GM21367 (cell line): ENCODE measurements around the gene PREP.

Experiments used
- ATAC-seq: cut with Tn5 transposase; IDR thresholded peaks from one replicate; pipeline ENCODE4 v1.9.1; 2021; ENCODE audit not compliant: unreplicated experiment

PREP gene

DNA sequence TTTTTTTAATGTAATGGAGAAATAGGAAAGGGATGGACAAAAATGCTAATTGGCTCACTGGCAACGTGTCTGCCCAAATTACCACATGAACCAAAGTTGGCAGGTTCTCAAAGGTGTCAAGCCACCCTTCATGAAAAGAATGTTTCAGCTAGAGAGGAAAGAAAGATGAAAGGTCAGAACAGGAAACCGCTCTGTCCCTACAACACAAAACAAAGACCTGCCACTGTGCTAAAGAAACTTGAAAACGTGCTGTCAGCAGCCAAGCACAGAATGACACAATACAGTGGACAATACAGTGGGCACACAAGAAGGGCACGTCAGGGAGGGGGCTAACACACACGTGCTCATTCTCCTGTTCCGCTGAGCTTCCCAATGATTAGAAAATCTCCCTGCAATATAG is 4.9 kb downstream of the PREP start:
- no peak for ATAC-seq

DNA sequence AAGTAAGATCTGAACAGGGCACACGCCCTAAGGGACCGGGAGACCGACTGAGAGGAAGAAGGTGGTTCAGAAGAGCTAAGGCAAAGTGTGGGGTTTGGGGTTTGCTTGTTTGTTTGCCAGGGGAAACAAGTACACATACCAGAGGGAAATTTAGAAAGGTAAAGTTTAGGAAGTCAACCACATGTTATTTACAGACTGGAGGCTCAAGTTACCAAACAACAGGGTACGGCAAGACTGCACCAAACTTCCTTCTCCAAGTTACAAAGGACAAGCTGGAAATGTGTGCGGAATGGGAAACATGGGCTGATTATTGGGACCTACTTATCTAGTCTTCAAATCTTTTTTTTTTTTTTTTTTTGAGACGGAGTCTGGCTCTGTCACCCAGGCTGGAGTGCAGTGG is 11.2 kb downstream of the PREP start:
- no peak for ATAC-seq

DNA sequence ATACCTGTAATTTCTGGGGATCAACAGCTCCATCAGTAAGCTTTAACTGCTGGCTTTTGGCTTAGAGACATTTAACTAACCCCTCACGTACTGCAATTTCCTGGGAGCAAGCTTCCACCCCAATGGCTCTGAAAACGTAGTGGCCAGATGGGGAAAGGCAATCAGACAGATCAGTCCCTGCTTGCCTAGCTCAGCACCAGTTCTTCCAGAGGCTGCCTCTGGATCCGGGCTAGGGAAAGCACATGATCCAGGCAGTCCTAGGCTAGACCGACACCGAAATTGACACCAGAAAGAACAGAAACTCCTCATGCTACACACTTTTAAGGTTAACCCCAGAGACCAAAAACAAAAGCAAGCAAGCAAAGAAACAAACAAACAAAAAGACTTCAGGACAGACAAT is 13.3 kb downstream of the PREP start:
- ATAC-seq = no peak

DNA sequence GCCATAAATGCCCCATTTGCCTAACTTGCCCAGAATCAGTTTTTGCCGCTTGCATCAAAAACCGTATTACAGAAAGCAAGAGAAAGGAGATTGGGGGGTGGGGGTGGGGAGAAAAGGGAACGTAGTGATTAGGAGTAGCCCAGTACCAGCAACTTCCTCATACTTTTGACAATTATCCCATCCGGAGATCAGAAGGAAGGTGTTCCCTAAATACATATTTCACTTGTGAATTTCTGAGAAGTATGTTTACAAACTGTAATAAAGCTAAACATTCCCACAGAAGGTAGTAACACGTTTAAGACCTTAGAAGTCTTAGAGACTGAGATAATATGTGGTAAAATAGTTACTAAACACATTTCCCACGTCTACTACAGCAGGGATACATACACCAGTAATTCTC is 14.5 kb downstream of the PREP start:
- no peak for ATAC-seq

DNA sequence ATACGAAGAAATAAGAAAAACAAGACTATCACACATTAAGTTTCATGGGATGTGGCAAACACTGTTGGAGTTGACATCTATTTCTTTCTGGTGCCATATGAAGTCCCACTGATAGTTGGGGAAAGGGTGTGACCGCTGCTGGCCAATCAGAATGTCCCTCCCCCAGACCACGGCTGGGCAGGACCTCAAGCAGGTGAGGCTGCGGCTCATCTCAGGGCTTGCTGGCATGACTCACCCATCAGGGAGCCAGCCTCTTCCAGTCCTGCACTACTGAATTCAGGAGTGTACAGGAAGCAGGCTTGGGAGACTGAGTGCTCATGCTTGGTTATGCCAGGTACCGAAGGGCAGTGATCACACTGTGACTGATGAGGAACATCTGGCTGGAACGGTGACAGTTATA is 18.9 kb downstream of the PREP start:
- no peak for ATAC-seq

DNA sequence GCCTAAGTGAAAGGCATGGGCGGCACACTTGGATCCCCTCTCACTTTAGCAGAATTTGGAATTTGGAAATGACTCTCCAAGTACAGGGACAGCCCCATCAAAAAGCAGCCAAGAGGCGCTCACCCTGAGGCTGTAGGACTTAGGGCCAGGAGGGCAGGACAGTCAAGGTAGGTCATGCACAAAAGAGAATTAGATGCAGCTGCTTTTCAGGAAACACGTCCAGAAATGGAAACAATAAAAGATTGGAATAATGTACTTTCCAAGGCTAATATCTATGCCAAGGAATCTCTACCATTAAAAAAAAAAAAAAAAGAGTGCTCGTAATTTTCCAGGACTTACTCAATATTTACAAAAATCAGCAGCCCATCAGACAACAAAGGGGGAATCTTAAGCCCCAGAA is 19.9 kb downstream of the PREP start:
- ATAC-seq = no peak

DNA sequence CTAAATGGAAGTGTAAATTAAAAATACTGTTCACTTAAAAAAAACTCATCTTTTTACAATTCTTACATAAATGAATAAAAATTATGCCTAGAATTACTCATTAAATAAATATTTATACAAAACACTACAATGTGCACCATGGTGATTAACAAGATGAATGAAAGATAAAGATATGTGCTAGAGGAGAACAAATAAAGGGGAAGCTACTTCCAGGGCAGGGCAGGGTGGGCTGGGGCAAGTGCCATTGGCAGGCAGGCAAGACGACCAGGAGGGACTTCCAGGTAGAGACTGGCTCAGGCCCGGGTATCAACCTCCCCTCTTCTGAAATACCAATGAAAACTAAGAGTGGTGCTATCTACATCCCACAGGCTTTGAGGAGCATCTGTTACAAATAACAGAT is 20.4 kb downstream of the PREP start:
- ATAC-seq = no peak

DNA sequence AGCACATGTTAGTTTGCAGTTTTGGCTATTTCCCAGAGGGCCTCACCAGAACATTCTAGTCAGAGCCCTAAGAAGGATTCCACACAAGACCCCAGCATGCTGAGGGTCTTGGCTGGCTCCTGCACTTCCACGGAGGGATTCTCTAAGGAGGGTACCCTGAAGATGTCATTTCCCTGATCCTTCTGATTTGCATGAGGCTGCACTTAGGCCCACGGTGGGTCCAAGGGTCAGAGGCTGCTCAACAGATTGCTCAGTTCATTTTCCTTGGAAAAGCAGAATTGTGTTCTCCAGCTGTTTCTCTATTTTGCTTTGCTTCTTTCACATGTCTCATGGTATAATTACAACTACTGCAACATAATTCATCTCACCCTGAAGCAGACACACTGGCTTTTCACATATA is 22.2 kb downstream of the PREP start:
- ATAC-seq = no peak

DNA sequence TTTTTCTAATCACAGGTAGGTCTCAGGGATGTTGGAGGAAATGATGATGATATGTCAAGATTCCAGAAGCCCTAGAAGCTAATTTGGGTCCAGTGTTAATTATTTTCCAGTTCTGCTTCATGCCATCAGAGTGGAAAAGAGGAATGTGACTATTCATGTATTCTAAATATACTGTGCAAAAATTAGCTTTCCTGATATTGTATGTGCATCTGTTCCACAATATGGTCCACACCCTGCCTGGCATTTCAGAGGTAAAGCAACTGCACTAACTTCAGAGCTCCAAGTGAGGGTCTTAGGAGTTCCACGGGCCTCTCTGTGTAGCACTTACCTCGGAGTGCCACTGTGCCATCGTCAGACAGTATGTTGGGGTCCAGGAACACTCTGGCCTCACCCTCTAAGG is 27.1 kb downstream of the PREP start:
- ATAC-seq = no peak

DNA sequence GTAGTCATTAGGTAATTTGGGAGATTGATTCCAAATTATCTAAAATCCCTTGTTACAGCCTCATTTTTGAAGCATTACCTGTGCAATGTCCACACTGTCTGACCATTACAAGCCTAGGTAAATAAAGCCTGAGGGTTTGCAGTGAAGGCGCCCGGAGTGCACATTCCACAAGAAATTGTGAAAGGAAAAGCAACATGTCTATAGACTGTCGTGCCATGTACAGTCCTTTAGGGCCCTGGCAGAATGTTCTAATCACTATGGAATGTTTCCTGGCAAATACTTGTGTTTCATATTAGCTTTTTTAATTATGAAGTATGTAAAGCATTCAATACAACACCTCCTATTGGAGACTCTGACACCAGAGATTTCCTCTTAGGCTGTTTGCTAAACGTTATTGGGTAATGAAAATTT is 28.9 kb downstream of the PREP start:
- ATAC-seq = no peak

DNA sequence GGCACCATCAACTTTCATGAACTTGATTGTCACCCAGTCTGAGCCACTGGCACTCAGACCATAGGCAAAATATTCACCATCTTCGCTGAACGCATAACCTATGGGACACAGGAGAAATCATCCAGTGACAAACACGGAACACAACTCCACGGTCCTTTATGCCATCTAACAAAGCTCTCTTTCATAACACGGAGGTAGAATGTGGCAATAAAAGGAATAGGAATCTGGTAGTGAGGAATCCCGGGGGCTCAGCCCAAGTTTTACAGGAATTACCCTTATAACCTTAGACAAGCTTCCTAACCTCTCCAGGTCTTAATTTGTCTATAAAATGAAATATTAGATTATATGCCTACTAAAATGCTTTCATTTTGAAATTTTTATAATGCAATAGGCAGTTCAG is 29.4 kb downstream of the PREP start:
- no peak for ATAC-seq

DNA sequence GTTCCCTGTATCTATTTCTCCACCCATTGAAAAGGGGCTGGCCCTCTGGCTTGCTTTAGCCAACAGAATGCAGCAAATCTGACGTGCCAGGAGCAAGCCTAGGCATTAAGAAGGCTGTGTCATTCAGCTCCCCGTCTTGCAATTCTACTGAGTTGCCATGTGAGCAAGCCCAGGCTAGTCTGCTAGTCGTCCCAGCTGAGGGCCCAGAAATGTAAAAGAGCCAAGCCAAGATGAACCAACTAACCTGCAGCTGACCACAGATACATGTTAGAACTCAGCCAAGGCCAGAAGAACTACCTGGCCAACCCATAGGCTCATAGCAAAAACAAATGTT is 30.1 kb downstream of the PREP start:
- ATAC-seq = no peak

DNA sequence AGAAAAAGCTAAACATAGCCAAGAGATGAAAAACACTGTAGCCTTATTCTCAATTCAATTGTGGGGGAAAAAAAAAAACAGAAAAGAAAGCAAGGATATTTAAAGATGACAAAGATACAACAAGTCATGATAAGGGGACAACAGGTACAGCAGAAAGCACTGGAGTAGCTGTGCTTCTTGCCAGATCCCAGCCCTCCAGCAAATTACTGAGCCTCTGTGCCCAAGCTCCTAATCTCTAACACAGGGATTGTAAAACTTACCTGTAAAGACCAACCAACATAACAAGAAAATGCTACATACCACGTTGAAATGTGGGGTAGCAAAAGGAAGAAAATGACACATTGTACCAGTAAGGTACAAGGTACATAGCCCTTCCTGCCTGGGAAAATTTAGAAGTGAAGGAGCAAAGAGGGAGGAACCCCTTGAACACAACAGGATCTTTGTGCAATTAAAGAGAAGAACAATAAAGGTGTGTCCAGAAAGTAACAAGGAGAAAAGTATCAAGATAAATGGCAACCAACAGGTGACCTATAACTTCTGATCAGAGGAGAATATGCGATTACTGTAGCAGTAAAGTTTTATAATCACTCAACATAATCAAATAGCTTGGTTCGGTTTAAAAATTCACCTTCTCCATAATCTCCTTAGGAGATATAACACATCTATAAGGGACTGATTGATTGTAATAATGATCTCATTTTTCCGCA is 30.6 kb downstream of the PREP start:
- no peak for ATAC-seq

DNA sequence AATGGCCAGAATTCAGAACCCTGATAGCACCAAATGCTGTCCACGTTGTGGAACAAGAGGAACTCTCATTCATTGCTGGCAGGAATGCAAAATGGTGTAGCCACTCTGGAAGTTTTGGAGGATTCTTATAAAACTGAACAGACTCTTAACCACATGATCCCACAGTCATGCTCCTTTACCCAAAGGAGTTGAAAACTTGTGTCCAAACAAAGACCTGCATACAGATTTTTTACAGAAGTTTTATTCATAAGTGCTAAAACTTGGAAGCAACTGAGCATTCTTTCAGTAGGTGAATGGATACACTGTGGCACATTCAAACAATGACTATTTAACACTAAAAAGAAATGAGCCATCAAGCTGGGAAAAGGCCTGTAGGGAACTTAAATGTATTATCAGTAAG is 32.5 kb downstream of the PREP start:
- no peak for ATAC-seq

DNA sequence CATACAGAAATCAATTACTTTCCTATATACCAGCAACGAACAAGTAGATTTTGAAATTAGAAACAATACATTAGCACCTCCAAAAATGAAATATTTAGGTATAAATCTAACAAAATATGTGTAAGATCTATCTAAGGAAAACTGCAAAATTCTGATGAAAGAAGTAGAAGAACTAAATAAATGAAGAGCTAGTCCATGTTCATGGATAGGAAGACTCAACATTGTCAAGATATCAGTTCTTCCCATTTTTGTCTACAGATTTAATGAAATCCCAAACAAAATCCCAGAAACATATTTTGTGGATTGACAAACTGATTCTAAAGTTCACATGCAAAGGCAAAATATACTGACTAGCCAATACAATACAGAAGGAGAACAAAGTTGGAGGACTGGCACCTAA is 33.7 kb downstream of the PREP start:
- ATAC-seq = no peak

DNA sequence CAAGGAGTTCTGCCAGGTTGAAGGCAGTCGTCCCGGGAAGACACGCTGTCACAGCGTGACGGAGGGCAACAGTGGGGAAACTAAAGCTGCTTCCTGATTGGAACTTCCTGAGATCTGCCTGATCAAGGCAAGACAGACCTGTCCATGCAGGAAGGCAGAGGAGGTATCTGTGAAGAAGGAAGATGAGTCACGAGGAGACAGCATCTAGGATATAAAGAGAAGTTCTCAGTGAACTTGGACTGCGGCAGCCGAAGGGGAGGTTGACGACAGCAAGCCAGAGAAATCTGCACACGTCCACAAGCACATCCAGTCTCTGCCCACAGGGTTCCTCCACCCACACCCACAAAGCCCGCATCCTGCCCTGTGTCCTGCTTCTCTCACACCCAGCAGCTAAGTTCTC is 38.6 kb downstream of the PREP start:
- ATAC-seq = no peak

DNA sequence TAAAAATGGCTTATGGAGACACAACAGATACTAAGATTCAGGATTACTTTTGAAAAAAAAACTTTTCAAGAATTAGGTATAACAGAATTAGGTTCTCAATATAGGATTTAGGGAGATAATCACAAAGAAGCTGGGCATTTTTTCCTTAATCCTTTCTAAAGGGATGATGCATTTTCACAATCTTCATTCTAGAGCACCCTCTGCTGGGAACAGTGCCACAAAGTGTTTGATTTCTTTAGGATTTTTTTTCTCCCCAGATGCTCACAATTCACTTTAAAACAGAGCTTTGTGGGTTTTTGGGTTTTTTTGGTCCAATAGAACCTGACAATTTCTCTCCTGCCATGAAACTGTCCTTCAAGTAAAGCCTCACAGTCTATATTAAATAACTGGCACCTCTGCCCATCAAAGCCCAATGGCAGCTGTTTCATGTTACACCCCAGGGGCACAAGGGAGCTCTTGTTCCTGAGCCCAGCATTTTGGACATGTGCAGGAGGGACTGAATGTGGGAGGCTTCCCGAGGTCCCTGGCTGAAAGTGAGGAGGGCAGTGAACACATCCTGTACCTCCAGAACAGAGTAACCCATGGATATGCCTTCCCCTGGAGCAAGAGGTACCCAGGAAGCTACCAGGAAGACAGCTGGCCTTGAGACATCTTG is 39.7 kb downstream of the PREP start:
- no peak for ATAC-seq

DNA sequence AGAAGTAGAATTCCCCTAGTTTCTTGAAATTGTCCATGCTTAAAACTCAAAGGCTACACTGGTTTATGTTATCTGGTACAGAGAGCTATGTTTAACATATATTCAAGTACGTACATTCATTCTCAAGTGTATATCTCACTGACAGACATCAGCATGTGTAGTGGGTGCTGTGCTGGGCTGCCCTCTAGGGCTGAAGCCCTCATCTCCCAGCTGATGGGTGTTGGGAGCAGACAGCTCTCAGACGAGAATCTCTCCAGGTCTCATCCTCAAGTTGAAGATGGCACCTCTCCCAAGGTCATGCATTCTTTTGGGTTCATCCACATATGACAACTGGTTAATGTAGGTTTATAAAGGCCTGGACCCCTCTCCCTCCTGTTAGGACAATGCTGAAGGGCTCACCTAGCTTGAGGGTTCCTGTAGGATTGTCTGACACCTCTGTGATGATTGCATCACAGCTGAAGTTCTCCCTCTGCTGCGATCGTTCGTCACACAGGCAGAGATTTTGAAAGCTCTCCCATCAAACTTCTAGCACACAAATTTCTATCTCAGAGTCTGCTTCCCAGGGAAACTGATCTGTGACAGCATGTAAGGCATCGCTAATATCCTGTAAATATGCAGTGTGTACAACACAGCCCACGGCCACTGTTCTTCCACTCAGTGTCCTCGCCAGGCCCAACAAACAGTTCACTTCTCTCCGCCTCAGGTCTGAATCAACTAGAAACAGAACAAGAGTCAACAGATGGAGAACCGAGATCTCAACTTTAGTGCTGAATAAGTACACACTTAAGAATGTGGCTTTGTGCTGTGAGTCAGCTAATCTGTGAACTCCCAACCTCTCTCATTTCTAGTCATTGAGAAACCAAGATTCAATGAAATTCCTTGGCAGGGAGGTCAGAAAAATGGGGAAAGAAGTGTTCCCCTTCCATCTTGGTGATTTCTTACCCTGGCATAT is 43.2 kb downstream of the PREP start:
- no peak for ATAC-seq

DNA sequence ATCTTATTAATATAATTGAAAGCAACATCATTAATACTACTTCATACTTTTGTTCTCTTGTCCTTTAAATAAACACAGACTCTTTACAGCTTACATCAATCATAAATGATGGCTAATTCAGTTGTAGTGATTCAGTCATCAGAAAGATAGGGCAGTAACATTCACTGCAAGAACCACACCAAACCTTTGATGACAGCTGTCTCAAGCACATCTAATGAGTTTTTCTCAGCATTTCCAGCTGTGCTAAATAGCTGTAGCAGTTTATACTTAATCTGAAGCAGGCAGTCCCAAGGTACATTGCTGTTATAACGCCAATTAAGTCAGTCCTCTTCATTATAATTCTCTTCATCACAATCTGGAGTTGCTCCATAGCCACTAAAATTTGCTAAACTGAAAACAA is 45.7 kb downstream of the PREP start:
- no peak for ATAC-seq

DNA sequence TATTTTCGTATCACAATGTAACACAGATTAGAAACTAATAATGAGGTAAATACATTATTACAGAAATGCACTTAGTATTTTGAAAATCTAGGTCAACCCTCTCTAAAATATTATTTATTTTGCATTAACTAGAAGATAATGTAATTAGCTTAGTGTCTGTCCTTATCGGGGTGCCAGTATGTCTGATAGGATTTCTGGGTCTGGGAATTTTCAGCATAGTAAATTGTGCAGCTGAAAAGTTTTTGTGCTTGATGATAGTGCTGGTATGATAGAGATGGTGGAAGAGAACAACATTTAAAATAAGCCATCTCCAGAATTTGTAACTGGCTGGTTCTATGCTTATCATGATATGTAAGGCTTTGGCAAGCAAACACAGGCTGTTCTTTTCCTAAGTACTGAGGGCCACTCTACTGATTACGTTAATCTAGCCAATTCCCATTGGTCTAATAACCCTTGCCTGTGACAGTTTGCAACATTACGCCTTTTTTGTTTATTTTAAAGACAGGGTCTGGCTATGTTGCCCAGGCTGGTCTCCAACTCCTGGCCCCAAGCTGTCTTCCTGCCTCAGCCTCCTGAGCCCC is 50.8 kb downstream of the PREP start:
- ATAC-seq = no peak

DNA sequence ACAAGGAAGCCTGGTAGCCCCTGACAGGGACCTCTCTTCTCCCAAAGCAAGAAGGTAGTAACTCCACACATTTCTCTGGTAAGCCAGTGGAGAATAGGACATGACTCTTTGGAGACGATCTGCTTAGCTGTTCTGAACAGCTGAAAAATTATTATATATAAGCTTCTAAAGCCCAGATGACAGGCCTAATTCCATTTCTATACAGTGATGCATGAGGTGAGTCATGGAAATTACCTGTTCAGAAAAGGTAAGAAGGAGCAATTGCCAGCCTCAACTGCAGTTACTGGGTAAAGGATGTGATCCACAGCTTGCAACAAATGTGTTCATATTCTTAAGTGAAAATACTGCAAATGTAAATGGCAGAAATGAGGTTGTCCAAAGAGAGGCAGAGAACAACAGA is 54.0 kb downstream of the PREP start:
- no peak for ATAC-seq

DNA sequence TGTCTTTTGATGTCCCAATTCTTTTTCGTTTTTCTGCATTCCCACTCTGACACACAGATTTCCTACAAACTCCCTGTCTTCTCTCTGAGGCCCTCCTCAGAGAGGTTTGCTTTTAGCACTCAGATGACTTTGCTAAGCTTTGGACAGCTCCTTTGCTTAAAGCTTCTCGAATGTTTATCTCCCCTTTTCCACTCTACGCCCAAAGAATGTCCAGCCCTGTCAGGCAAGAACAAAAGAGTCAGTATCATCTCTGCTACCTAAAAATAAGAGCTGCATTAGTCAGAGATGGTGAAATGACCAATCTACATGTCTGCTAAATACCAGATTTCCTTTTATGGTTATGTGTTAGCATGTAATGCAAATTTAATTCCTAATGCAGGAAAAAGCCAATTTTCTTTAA is 56.8 kb downstream of the PREP start:
- no peak for ATAC-seq
